ENCODE measurements around the gene SGCE. TPM values are rescaled to one million over a fixed set of nuclear protein-coding genes. Genes with fewer than 3 reads are reported as not detected.

Gene SGCE
- total RNA-seq, 1 experiment from 2014 or later, result 19.0 TPM

DNA sequence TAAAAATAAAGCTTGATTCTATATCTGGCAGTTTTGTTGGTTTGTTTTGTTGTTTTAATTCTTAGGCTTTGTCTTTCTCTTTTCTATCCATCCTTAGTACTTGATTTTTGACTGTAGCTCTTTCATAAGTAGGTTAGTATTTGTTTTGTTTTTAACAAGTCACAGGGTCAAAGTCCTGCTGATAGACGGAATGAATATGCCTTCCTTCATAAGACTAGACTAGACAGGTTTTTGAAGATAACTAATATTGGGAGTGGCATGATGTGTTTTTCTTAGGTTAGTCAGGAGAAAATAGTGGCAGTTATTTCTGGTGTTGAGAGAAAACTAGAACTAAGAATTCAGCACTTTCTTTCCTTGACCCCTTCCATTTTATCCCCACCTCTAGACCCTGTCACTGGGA, 96.0 kb downstream of the SGCE start (continued):
- no peak for TF ChIP-seq TP53 (CRISPR knock-in tag; IDR thresholded peaks at IDR 0.05)
- no peak for TF ChIP-seq HMGA2 (CRISPR knock-in tag; IDR thresholded peaks at IDR 0.05)
- TF ChIP-seq IRF2 (CRISPR knock-in tag; IDR thresholded peaks at IDR 0.05; ENCODE audit: borderline replicate concordance, low read depth), result no peak
- no peak for TF ChIP-seq E2F4 (CRISPR knock-in tag; IDR thresholded peaks at IDR 0.05; ENCODE audit: borderline replicate concordance, low read depth)

- DNase-seq (ENCODE audit: low spot score) (no peak), ATAC-seq (no peak)
- no peak overlapping the region for H3K4me3 Mint-ChIP-seq
- H3K9me3 Mint-ChIP-seq, result no peaks in the 10 kb centered on the region
- TF ChIP-seq PRRX2 (CRISPR knock-in tag; IDR thresholded peaks at IDR 0.05), result no peak
- TF ChIP-seq, protein P1, sequence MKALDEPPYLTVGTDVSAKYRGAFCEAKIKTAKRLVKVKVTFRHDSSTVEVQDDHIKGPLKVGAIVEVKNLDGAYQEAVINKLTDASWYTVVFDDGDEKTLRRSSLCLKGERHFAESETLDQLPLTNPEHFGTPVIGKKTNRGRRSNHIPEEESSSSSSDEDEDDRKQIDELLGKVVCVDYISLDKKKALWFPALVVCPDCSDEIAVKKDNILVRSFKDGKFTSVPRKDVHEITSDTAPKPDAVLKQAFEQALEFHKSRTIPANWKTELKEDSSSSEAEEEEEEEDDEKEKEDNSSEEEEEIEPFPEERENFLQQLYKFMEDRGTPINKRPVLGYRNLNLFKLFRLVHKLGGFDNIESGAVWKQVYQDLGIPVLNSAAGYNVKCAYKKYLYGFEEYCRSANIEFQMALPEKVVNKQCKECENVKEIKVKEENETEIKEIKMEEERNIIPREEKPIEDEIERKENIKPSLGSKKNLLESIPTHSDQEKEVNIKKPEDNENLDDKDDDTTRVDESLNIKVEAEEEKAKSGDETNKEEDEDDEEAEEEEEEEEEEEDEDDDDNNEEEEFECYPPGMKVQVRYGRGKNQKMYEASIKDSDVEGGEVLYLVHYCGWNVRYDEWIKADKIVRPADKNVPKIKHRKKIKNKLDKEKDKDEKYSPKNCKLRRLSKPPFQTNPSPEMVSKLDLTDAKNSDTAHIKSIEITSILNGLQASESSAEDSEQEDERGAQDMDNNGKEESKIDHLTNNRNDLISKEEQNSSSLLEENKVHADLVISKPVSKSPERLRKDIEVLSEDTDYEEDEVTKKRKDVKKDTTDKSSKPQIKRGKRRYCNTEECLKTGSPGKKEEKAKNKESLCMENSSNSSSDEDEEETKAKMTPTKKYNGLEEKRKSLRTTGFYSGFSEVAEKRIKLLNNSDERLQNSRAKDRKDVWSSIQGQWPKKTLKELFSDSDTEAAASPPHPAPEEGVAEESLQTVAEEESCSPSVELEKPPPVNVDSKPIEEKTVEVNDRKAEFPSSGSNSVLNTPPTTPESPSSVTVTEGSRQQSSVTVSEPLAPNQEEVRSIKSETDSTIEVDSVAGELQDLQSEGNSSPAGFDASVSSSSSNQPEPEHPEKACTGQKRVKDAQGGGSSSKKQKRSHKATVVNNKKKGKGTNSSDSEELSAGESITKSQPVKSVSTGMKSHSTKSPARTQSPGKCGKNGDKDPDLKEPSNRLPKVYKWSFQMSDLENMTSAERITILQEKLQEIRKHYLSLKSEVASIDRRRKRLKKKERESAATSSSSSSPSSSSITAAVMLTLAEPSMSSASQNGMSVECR (CRISPR knock-in tag; IDR thresholded peaks at IDR 0.05; ENCODE audit: borderline replicate concordance), result no peak
- no peaks in the 10 kb centered on the region for H3K27me3 Mint-ChIP-seq (ENCODE audit: low read depth)
- no peaks in the 10 kb centered on the region for H3K4me1 Mint-ChIP-seq
- ChIA-PET POLR2A (no interaction called here), CTCF (no interaction called here)
- H3K36me3 Mint-ChIP-seq, result peaks cover 18% of the 10 kb centered on the region
- no peak overlapping the region for H3K27ac Mint-ChIP-seq
These were observed 98.7 kb downstream of the SGCE start for GRCh38 chr7:94557215-94557614.

DNA sequence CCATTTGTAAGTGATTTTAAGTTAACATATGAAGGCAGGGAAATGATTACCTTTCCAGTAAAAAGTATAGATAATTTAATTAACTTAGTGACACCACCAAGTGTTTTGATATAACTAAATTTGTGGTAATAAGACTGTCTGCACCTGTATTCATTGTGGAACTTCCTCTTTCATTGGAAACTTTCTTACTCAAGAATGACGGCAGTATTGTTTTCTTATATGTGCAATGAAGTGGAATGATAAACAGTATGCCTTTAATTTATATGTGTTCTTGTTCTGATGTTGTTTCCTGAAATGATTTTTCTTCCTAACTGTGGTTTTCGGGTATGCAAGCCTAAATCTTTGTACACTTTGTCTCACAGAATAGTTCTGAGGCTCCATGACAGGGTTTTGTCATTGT, 99.9 kb downstream of the SGCE start:
- Mint-ChIP-seq H3K9me3 (no peaks in the 10 kb centered on the region), H3K27ac (no peak overlapping the region), H3K27me3 (ENCODE audit: low read depth) (no peaks in the 10 kb centered on the region), H3K4me1 (no peaks in the 10 kb centered on the region), H3K36me3 (peaks cover 20% of the 10 kb centered on the region), H3K4me3 (no peak overlapping the region)
- ATAC-seq, result no peak
- ChIA-PET POLR2A (no interaction called here), CTCF (no interaction called here)
- TF ChIP-seq ZNF396 (CRISPR knock-in tag; IDR thresholded peaks at IDR 0.05; ENCODE audit: borderline replicate concordance) (no peak), CBFB (CRISPR knock-in tag; IDR thresholded peaks at IDR 0.05; ENCODE audit: low read depth) (no peak), NR1H2 (CRISPR knock-in tag; IDR thresholded peaks at IDR 0.05) (no peak), USF2 (CRISPR knock-in tag; IDR thresholded peaks at IDR 0.05) (no peak), CREM (CRISPR knock-in tag; IDR thresholded peaks at IDR 0.05) (no peak), FOXP1 (CRISPR knock-in tag; IDR thresholded peaks at IDR 0.05; ENCODE audit: borderline replicate concordance) (no peak), ESRRA (CRISPR knock-in tag; IDR thresholded peaks at IDR 0.05; ENCODE audit: borderline replicate concordance) (no peak), GABPB1 (CRISPR knock-in tag; IDR thresholded peaks at IDR 0.05) (no peak), JUN (CRISPR knock-in tag; IDR thresholded peaks at IDR 0.05) (no peak), E2F5 (CRISPR knock-in tag; IDR thresholded peaks at IDR 0.05) (no peak), ZNF671 (CRISPR knock-in tag; IDR thresholded peaks at IDR 0.05) (no peak), ZNF138 (CRISPR knock-in tag; conservative IDR thresholded peaks at IDR 0.05) (no peak), IRF1 (CRISPR knock-in tag; IDR thresholded peaks at IDR 0.05) (no peak)
- TF ChIP-seq, protein P2, sequence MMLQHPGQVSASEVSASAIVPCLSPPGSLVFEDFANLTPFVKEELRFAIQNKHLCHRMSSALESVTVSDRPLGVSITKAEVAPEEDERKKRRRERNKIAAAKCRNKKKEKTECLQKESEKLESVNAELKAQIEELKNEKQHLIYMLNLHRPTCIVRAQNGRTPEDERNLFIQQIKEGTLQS (CRISPR knock-in tag; conservative IDR thresholded peaks at IDR 0.05), result no peak
- TF ChIP-seq, protein P3, sequence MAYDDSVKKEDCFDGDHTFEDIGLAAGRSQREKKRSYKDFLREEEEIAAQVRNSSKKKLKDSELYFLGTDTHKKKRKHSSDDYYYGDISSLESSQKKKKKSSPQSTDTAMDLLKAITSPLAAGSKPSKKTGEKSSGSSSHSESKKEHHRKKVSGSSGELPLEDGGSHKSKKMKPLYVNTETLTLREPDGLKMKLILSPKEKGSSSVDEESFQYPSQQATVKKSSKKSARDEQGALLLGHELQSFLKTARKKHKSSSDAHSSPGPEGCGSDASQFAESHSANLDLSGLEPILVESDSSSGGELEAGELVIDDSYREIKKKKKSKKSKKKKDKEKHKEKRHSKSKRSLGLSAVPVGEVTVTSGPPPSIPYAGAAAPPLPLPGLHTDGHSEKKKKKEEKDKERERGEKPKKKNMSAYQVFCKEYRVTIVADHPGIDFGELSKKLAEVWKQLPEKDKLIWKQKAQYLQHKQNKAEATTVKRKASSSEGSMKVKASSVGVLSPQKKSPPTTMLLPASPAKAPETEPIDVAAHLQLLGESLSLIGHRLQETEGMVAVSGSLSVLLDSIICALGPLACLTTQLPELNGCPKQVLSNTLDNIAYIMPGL (CRISPR knock-in tag; IDR thresholded peaks at IDR 0.05), result no peak
- no peak for DNase-seq (ENCODE audit: low spot score)

Measured in WTC11 (cell line).